IMR-90 (cell line): ENCODE results near the gene CSNK1D. TPM values are rescaled to one million over a fixed set of nuclear protein-coding genes. Genes with fewer than 3 reads are reported as not detected.

Experiments
- ATAC-seq: fragments of 200-7000 bp; cut with Tn5 transposase; 2 replicates; pipeline ENCODE4 v1.9.1; 2020; ENCODE audit warnings: low read depth, mild to moderate bottlenecking, moderate library complexity
- BruUV-seq: library from RNA; stranded (reverse); fragments of 400-500 nt; replicated peaks from 2 replicates; lab custom pipeline; 2021; lab: Mats Ljungman, UMichigan
- CTCF ChIA-PET: fragments of 300-600 bp; formaldehyde crosslinking; extraction: SDS; loops from one replicate; lab custom pipeline; 2021; ENCODE audit warnings: antibody characterized with exemption; lab: Yijun Ruan, JAX
- POLR2A ChIA-PET: fragments of 300-600 bp; sonication (Branson Sonifier 250); formaldehyde crosslinking; loops from one replicate; lab custom pipeline; 2022; ENCODE audit warnings: antibody characterized with exemption; ENCODE audit not compliant: unreplicated experiment; lab: Charles Lee
- DNase-seq: peaks from one replicate; pipeline ENCODE4 v3.0.0; 2013
- H2AFZ ChIP-seq: replicated peaks from 2 replicates; pipeline ENCODE3; 2013; ENCODE audit warnings: low read length, mild to moderate bottlenecking; ENCODE audit not compliant: poor library complexity
- H2AK5ac ChIP-seq: 2 replicates; pipeline ENCODE4 v1.6.1; 2013; ENCODE audit warnings: low read depth, low read length, inconsistent platforms
- H2AK9ac ChIP-seq: replicated peaks from 2 replicates; pipeline ENCODE3; 2013; ENCODE audit warnings: mild to moderate bottlenecking, low read depth, low read length, moderate library complexity; ENCODE audit not compliant: poor library complexity
- H2BK120ac ChIP-seq: 2 replicates; pipeline ENCODE4 v1.6.1; 2013; ENCODE audit warnings: low read depth, low read length, inconsistent platforms
- H2BK15ac ChIP-seq: 3 replicates; pipeline ENCODE4 v1.6.1; 2013; ENCODE audit warnings: low read depth, low read length, inconsistent platforms
- H2BK20ac ChIP-seq: 2 replicates; pipeline ENCODE4 v1.6.1; 2013; ENCODE audit warnings: low read depth, mild to moderate bottlenecking, inconsistent platforms, low read length, moderate library complexity
- H2BK5ac ChIP-seq: 2 replicates; pipeline ENCODE4 v1.6.1; 2013; ENCODE audit warnings: mild to moderate bottlenecking, low read depth, low read length, inconsistent platforms; ENCODE audit not compliant: poor library complexity, severe bottlenecking
- H3K14ac ChIP-seq: replicated peaks from 2 replicates; pipeline ENCODE4 v1.6.1; 2013; ENCODE audit warnings: low read depth, low read length, inconsistent platforms
- H3K18ac ChIP-seq: 2 replicates; pipeline ENCODE4 v1.6.1; 2013; ENCODE audit warnings: low read depth, low read length, control low read depth
- H3K23ac ChIP-seq: 2 replicates; pipeline ENCODE4 v1.6.1; 2013; ENCODE audit warnings: low read depth, low read length, inconsistent platforms
- H3K27ac ChIP-seq: 2 replicates; pipeline ENCODE4 v1.5.1; 2013; ENCODE audit warnings: mild to moderate bottlenecking, control low read depth, low read length; ENCODE audit not compliant: insufficient read depth
- H3K27me3 ChIP-seq: 2 replicates; pipeline ENCODE4 v1.6.1; 2013; ENCODE audit warnings: low read length; ENCODE audit not compliant: control insufficient read depth, insufficient read depth
- H3K36me3 ChIP-seq: 2 replicates; pipeline ENCODE4 v1.6.1; 2013; ENCODE audit warnings: low read length, mixed read lengths; ENCODE audit not compliant: control insufficient read depth, insufficient read depth
- H3K4ac ChIP-seq: 2 replicates; pipeline ENCODE4 v1.6.1; 2013; ENCODE audit warnings: low read depth, low read length, inconsistent platforms
- H3K4me1 ChIP-seq: 2 replicates; pipeline ENCODE4 v1.6.1; 2013; ENCODE audit warnings: low read length, mixed read lengths; ENCODE audit not compliant: control insufficient read depth, insufficient read depth
- H3K4me2 ChIP-seq: 2 replicates; pipeline ENCODE4 v1.6.1; 2013; ENCODE audit warnings: low read depth, mild to moderate bottlenecking, control low read depth, low read length, moderate library complexity
- H3K4me3 ChIP-seq: 2 replicates; pipeline ENCODE4 v1.5.1; 2013; ENCODE audit warnings: low read depth, mild to moderate bottlenecking, control low read depth, low read length, moderate library complexity; ENCODE audit not compliant: insufficient read depth
- H3K56ac ChIP-seq: 2 replicates; pipeline ENCODE4 v1.6.1; 2013; ENCODE audit warnings: low read length, inconsistent platforms; ENCODE audit not compliant: insufficient read depth; ENCODE audit errors: extremely low read depth
- H3K79me1 ChIP-seq, 2 experiments: 2 replicates each; pipeline ENCODE4 v1.6.1; 2013; ENCODE audit warnings: low read length in 2 of 2, inconsistent platforms in 1 of 2, low read depth in 1 of 2
- H3K9ac ChIP-seq: 2 replicates; pipeline ENCODE4 v1.6.1; 2013; ENCODE audit warnings: low read depth, low read length, control low read depth
- H3K9me1 ChIP-seq: 2 replicates; pipeline ENCODE4 v1.6.1; 2013; ENCODE audit warnings: low read length, inconsistent platforms; ENCODE audit not compliant: insufficient read depth
- H3K9me3 ChIP-seq: 2 replicates; pipeline ENCODE4 v1.6.1; 2013; ENCODE audit warnings: low read length; ENCODE audit not compliant: control insufficient read depth, insufficient read depth
- H4K20me1 ChIP-seq: 2 replicates; pipeline ENCODE4 v1.6.1; 2013; ENCODE audit warnings: low read length, inconsistent platforms; ENCODE audit not compliant: insufficient read depth
- H4K5ac ChIP-seq: 2 replicates; pipeline ENCODE4 v1.6.1; 2013; ENCODE audit warnings: mild to moderate bottlenecking, low read depth, low read length, control low read depth
- H4K8ac ChIP-seq, 2 experiments: 2 replicates each; pipeline ENCODE4 v1.6.1; 2013; ENCODE audit warnings: low read depth in 2 of 2, low read length in 2 of 2, control low read depth in 1 of 2, inconsistent platforms in 1 of 2
- H4K91ac ChIP-seq: 2 replicates; pipeline ENCODE4 v1.6.1; 2013; ENCODE audit warnings: low read depth, low read length, inconsistent platforms; ENCODE audit not compliant: insufficient read depth
- BHLHE40 ChIP-seq: fragments of 150-350 bp; IDR thresholded peaks from 2 replicates; pipeline ENCODE4 v1.6.1; 2016; ENCODE audit warnings: mild to moderate bottlenecking, low read depth, low read length
- CEBPB ChIP-seq: IDR thresholded peaks from 2 replicates; pipeline ENCODE4 v1.6.1; 2012; ENCODE audit warnings: low read depth, low read length, improper control_type of control experiment
- CHD1 ChIP-seq: IDR thresholded peaks from 2 replicates; pipeline ENCODE4 v1.6.1; 2012; ENCODE audit warnings: low read depth, low read length, improper control_type of control experiment
- ELK1 ChIP-seq: fragments of 150-350 bp; IDR thresholded peaks from 2 replicates; pipeline ENCODE4 v1.6.1; 2016; ENCODE audit warnings: low read depth, mild to moderate bottlenecking, low read length, moderate library complexity, borderline replicate concordance
- FOS ChIP-seq: fragments of 150-350 bp; IDR thresholded peaks from 2 replicates; pipeline ENCODE4 v1.6.1; 2016; ENCODE audit warnings: low read depth, low read length
- MAFK ChIP-seq: IDR thresholded peaks from 2 replicates; pipeline ENCODE4 v1.6.1; 2012; ENCODE audit warnings: low read depth, low read length, improper control_type of control experiment
- MAZ ChIP-seq: IDR thresholded peaks from 2 replicates; pipeline ENCODE4 v1.6.1; 2012; ENCODE audit warnings: low read depth, mild to moderate bottlenecking, low read length, improper control_type of control experiment, moderate library complexity, borderline replicate concordance
- MXI1 ChIP-seq: IDR thresholded peaks from 2 replicates; pipeline ENCODE4 v1.6.1; 2012; ENCODE audit warnings: low read depth, mild to moderate bottlenecking, low read length, moderate library complexity, borderline replicate concordance
- NFE2L2 ChIP-seq: fragments of 150-350 bp; IDR thresholded peaks from 2 replicates; pipeline ENCODE4 v1.6.1; 2016; ENCODE audit warnings: low read depth, mild to moderate bottlenecking, low read length
- POLR2A ChIP-seq: IDR thresholded peaks from 2 replicates; pipeline ENCODE4 v1.6.1; 2012; ENCODE audit warnings: mild to moderate bottlenecking, low read depth, low read length
- RAD21 ChIP-seq: IDR thresholded peaks from 2 replicates; pipeline ENCODE4 v1.6.1; 2012; ENCODE audit warnings: low read length, improper control_type of control experiment
- RCOR1 ChIP-seq: IDR thresholded peaks from 2 replicates; pipeline ENCODE4 v1.6.1; 2012; ENCODE audit warnings: mild to moderate bottlenecking, low read length, improper control_type of control experiment; ENCODE audit not compliant: insufficient replicate concordance
- SMC3 ChIP-seq: fragments of 150-350 bp; IDR thresholded peaks from 2 replicates; pipeline ENCODE4 v1.6.1; 2016; ENCODE audit warnings: low read depth, mild to moderate bottlenecking, antibody characterized with exemption, low read length, moderate library complexity
- USF2 ChIP-seq: fragments of 150-350 bp; IDR thresholded peaks from 2 replicates; pipeline ENCODE4 v1.6.1; 2017; ENCODE audit warnings: mild to moderate bottlenecking, antibody characterized with exemption, low read length, low read depth
- WGBS, 2 experiments: methylation state at CpG; one replicate each; pipeline versions ENCODE4 v1.1.5 to v1.1.7; 2013; ENCODE audit warnings: missing lambda C conversion rate in 2 of 2; ENCODE audit not compliant: insufficient read length in 1 of 2; ENCODE audit errors: extremely low coverage in 2 of 2; 5-methylcytosine and 5-hydroxymethylcytosine counted together
- dilution Hi-C: fragments of 300-500 bp; cut with HindIII; formaldehyde crosslinking; loops from one replicate; pipeline ENCODE4 v1.14.3; 2018; ENCODE audit warnings: low sequenced_read_pairs; ENCODE audit not compliant: unreplicated experiment
- in situ Hi-C: fragments of 300-500 bp; cut with MboI; formaldehyde crosslinking; loops from 3 replicates; pipeline ENCODE4 v1.14.3; 2019; ENCODE audit warnings: low sequenced_read_pairs, inconsistent platforms, mixed read lengths
- intact Hi-C: fragments of 100-400 bp; cut with micrococcal nuclease; formaldehyde crosslinking; loops from 2 replicates; pipeline ENCODE4 v1.10.0; 2022
- polyA plus RNA-seq, 3 experiments: library from polyadenylated mRNA; depleted of rRNA; stranded (reverse); fragments of >200 nt; gene quantifications; 2 replicates each; pipeline ENCODE4 v1.2.3, GENCODE V29; 2012; ENCODE audit warnings: low replicate concordance in 1 of 3
- total RNA-seq: library from RNA; depleted of rRNA; stranded (reverse); fragments of >200 nt; gene quantifications from 2 replicates; pipeline ENCODE4 v1.2.3, GENCODE V29; 2012

The CSNK1D gene
- total and polyA plus RNA-seq, 2 of the 4 experiments (the other 2 are of a cell fraction): 47.1 to 186 TPM

- intact Hi-C loops (no loop called here), in situ Hi-C loops (no loop called here), dilution Hi-C loops (no loop called here)
- Histone ChIP-seq H3K4ac (no peak overlapping the region), H2BK20ac (no peak overlapping the region), H4K5ac (no peak overlapping the region), H4K91ac (no peak overlapping the region), H4K8ac (no peak overlapping the region), H2BK5ac (no peak overlapping the region), H3K14ac (no peak overlapping the region), H2AFZ (no peak overlapping the region), H3K36me3 (no peaks in the 10 kb centered on the region), H2BK120ac (no peak overlapping the region), H3K79me1 (peaks cover 0 to 6% of the 10 kb centered on the region in 2 experiments; a peak in 1 of 4 replicates), H3K27ac (no peak overlapping the region), H3K4me1 (peaks cover 18% of the 10 kb centered on the region), H3K4me3 (no peak overlapping the region), H3K9me1 (peaks cover 9% of the 10 kb centered on the region), H3K23ac (no peak overlapping the region), H3K27me3 (no peaks in the 10 kb centered on the region; the same call in 1 of the 2 replicates), H2AK9ac (peak overlapping the region; percentile 67), H2AK5ac (0 out of 2 replicates have a peak overlapping the region, but pooled peaks have one; percentile 21), H2BK15ac (no peak overlapping the region), H3K18ac (no peak overlapping the region), H4K20me1 (no peaks in the 10 kb centered on the region; the same call in 1 of the 2 replicates), H3K56ac (no peak overlapping the region), H3K4me2 (no peak overlapping the region), H3K9ac (no peak overlapping the region), H3K9me3 (no peaks in the 10 kb centered on the region)
- CTCF ChIA-PET: interaction anchor here (0.6 kb wide), 1 partner anchor 77 kb away, joined by 3 read pairs; no protein-coding TSS in a partner anchor
- no TSS peak for BruUV-seq
- POLR2A ChIA-PET: no interaction called here
- ATAC-seq (no peak), DNase-seq (no peak)
- WGBS, 2 experiments: 94% methylated on average over 5 of the region's 12 CpGs; no CpG with 5 or more reads in 1 of the 2 experiments
- TF ChIP-seq MXI1: no peak
- no peak for TF ChIP-seq RAD21
- no peak for TF ChIP-seq CHD1
- TF ChIP-seq RCOR1: no peak
- no peak for TF ChIP-seq ELK1
- TF ChIP-seq SMC3: no peak
- TF ChIP-seq BHLHE40: no peak
- TF ChIP-seq NFE2L2: no peak
- no peak for TF ChIP-seq USF2
- TF ChIP-seq FOS: no peak
- no peak for TF ChIP-seq POLR2A
- TF ChIP-seq MAZ: no peak
- TF ChIP-seq CEBPB: no peak
- no peak for TF ChIP-seq MAFK
Measured at GRCh38 chr17:82301300-82301915, 27.9 kb upstream of the CSNK1D start.
